CD14-positive monocyte (primary cell): Measurements from ENCODE around the gene CCDC112. TPM values are rescaled to one million over a fixed set of nuclear protein-coding genes. Genes with fewer than 3 reads are reported as not detected.

Experiments used
- DNase-seq, 3 donors: peaks; one replicate each; pipeline ENCODE4 v3.0.0-alpha.2; 2011 to 2022
- H2AFZ ChIP-seq: 2 replicates; pipeline ENCODE4 v1.6.0; 2012; ENCODE audit warnings: mild to moderate bottlenecking, low read depth, low read length, inconsistent platforms; ENCODE audit not compliant: insufficient read depth, poor library complexity, severe bottlenecking
- H3K27ac ChIP-seq, 2 donors: 1 replicate in 1 of 2; 2 replicates in 1 of 2; pipeline ENCODE4 v1.5.1; 2012 to 2013; ENCODE audit warnings: low read length in 2 of 2, control low read depth in 1 of 2, inconsistent platforms in 1 of 2, low read depth in 1 of 2, mild to moderate bottlenecking in 1 of 2
- H3K27me3 ChIP-seq, 2 donors: one replicate each; pipeline versions ENCODE4 v1.6.0 to v1.6.1; 2011 to 2013; ENCODE audit warnings: low read length in 2 of 2; ENCODE audit not compliant: control insufficient read depth in 2 of 2, insufficient read depth in 2 of 2
- H3K36me3 ChIP-seq, 2 donors: replicated peaks in 1 of 2; 1 replicate in 1 of 2; 2 replicates in 1 of 2; pipeline versions ENCODE4 v1.5.1 to v1.6.1; 2012 to 2013; ENCODE audit warnings: low read length in 2 of 2, control low read depth in 1 of 2, inconsistent platforms in 1 of 2, mild to moderate bottlenecking in 1 of 2; ENCODE audit not compliant: insufficient read depth in 2 of 2, control insufficient read depth in 1 of 2
- H3K4me1 ChIP-seq, 2 donors: 1 replicate in 1 of 2; 2 replicates in 1 of 2; pipeline versions ENCODE4 v1.5.1 to v1.6.1; 2012 to 2013; ENCODE audit warnings: low read length in 2 of 2, control low read depth in 1 of 2, inconsistent platforms in 1 of 2, mild to moderate bottlenecking in 1 of 2, moderate library complexity in 1 of 2; ENCODE audit not compliant: insufficient read depth in 2 of 2, control insufficient read depth in 1 of 2
- H3K4me2 ChIP-seq: replicated peaks from 2 replicates; pipeline ENCODE3; 2012; ENCODE audit warnings: low read length, moderate library complexity, mild to moderate bottlenecking; ENCODE audit not compliant: poor library complexity, severe bottlenecking; ENCODE audit errors: extremely low read depth
- H3K4me3 ChIP-seq, 3 experiments: fragments of 200-600 bp in 1 of 3; sonication (generic) in 1 of 3; replicated peaks in 1 of 3; 1 replicate in 2 of 3; 2 replicates in 1 of 3; pipeline ENCODE4 v1.5.1; 2011 to 2013; ENCODE audit warnings: low read length in 3 of 3, mild to moderate bottlenecking in 3 of 3, control low read depth in 2 of 3, low read depth in 2 of 3, inconsistent platforms in 1 of 3, moderate library complexity in 1 of 3
- H3K79me2 ChIP-seq: 2 replicates; pipeline ENCODE4 v1.6.0; 2012; ENCODE audit warnings: mild to moderate bottlenecking, control low read depth, inconsistent platforms, low read length, moderate library complexity; ENCODE audit not compliant: insufficient read depth
- H3K9ac ChIP-seq: 2 replicates; pipeline ENCODE4 v1.6.0; 2017; ENCODE audit warnings: low read length, mild to moderate bottlenecking; ENCODE audit not compliant: insufficient read depth, poor library complexity, severe bottlenecking
- H3K9me3 ChIP-seq, 2 donors: replicated peaks in 1 of 2; 1 replicate in 1 of 2; 2 replicates in 1 of 2; pipeline versions ENCODE4 v1.5.1 to v1.6.1; 2012 to 2013; ENCODE audit warnings: low read length in 2 of 2, control low read depth in 1 of 2; ENCODE audit not compliant: control insufficient read depth in 1 of 2, insufficient read depth in 1 of 2
- H4K20me1 ChIP-seq: 2 replicates; pipeline ENCODE4 v1.6.0; 2012; ENCODE audit warnings: mild to moderate bottlenecking, low read length, control low read depth, moderate library complexity; ENCODE audit not compliant: insufficient read depth
- H3K27ac Mint-ChIP-seq, 7 donors: one replicate each; pipeline ENCODE4 v1.8.0; 2020; ENCODE audit warnings: mild to moderate bottlenecking in 7 of 7, mixed read lengths in 7 of 7, moderate library complexity in 6 of 7, inconsistent platforms in 2 of 7
- H3K27me3 Mint-ChIP-seq, 3 donors: one replicate each; pipeline ENCODE4 v1.8.0; 2021 to 2022; ENCODE audit warnings: low read depth in 3 of 3, mild to moderate bottlenecking in 3 of 3, mixed read lengths in 3 of 3, moderate library complexity in 3 of 3, inconsistent platforms in 1 of 3
- H3K36me3 Mint-ChIP-seq, 2 donors: one replicate each; pipeline ENCODE4 v1.8.0; 2020; ENCODE audit warnings: mixed read lengths in 2 of 2, inconsistent platforms in 1 of 2, mild to moderate bottlenecking in 1 of 2
- H3K4me1 Mint-ChIP-seq: one replicate; pipeline ENCODE4 v1.8.0; 2020; ENCODE audit warnings: mild to moderate bottlenecking, mixed read lengths
- H3K4me3 Mint-ChIP-seq, 2 donors: one replicate each; pipeline ENCODE4 v1.8.0; 2020; ENCODE audit warnings: mild to moderate bottlenecking in 2 of 2, mixed read lengths in 2 of 2, moderate library complexity in 1 of 2
- H3K9me3 Mint-ChIP-seq, 7 donors: one replicate each; pipeline ENCODE4 v1.8.0; 2020 to 2022; ENCODE audit warnings: mixed read lengths in 7 of 7, mild to moderate bottlenecking in 6 of 7, moderate library complexity in 6 of 7, inconsistent platforms in 2 of 7
- CTCF ChIP-seq: fragments of 200-600 bp; IDR thresholded peaks from one replicate; pipeline ENCODE4 v1.8.0; 2022; ENCODE audit warnings: antibody characterized with exemption, mild to moderate bottlenecking
- WGBS: methylation state at CpG from one replicate; pipeline ENCODE4 v1.1.5; 2013; ENCODE audit warnings: missing lambda C conversion rate; ENCODE audit not compliant: insufficient coverage; 5-methylcytosine and 5-hydroxymethylcytosine counted together
- intact Hi-C, 2 donors: fragments of 100-400 bp; cut with micrococcal nuclease; formaldehyde crosslinking; loops; one replicate each; pipeline versions ENCODE4 v1.15.0 to v1.15.1; 2023
- polyA plus RNA-seq, 3 donors: library from polyadenylated mRNA; depleted of rRNA in 1 of 3; unstranded in 2 of 3; stranded (reverse) in 1 of 3; fragments of 300-500 nt in 2 of 3; fragments of >200 nt in 1 of 3; fragmentation: Illumina TruSeq in 2 of 3; gene quantifications; 1 replicate in 2 of 3; 2 replicates in 1 of 3; pipeline ENCODE4 v1.2.3, GENCODE V29; 2012 to 2021

The CCDC112 gene
- polyA plus RNA-seq, 3 donors, result 4.3 to 6.2 (median 5.9) TPM

DNA sequence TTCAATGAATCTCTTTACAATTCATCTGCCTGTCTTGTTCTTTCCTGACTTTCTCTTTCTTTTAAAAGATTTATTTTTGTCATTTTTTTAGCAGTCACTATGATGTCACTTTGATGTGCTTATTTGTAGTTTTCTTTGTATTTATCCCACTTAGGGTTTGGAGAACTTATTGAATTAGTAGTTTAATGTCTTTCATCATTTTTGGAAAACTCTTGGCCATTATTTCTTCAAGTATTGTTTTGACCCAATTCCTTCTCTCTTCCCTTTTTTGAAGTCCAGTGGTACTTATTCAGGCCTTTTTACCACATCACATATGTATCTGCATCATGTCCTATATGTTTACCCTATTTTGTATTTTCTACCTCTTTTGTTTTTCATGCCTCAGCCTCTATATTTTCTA is 48.9 kb upstream of the CCDC112 start:
- intact Hi-C loops, result no loop called here
- Histone ChIP-seq H4K20me1 (no peaks in the 10 kb centered on the region), H3K4me3 (no peak overlapping the region), H2AFZ (no peak overlapping the region), H3K4me1 (no peaks in the 10 kb centered on the region), H3K9ac (no peak overlapping the region), H3K9me3 (no peaks in the 10 kb centered on the region), H3K36me3 (no peaks in the 10 kb centered on the region), H3K4me2 (no peak overlapping the region), H3K79me2 (no peaks in the 10 kb centered on the region), H3K27ac (no peak overlapping the region), H3K27me3 (no peaks in the 10 kb centered on the region)
- no peak for DNase-seq
- no peak overlapping the region for H3K27ac Mint-ChIP-seq
- H3K9me3 Mint-ChIP-seq, result peaks cover 0 to 9% (median 3%) of the 10 kb centered on the region in 7 donors
- no peaks in the 10 kb centered on the region for H3K4me1 Mint-ChIP-seq
- H3K4me3 Mint-ChIP-seq, result no peak overlapping the region
- H3K36me3 Mint-ChIP-seq, result no peaks in the 10 kb centered on the region
- no peak for TF ChIP-seq CTCF
- peaks cover 1 to 5% (median 3%) of the 10 kb centered on the region in 3 donors for H3K27me3 Mint-ChIP-seq

DNA sequence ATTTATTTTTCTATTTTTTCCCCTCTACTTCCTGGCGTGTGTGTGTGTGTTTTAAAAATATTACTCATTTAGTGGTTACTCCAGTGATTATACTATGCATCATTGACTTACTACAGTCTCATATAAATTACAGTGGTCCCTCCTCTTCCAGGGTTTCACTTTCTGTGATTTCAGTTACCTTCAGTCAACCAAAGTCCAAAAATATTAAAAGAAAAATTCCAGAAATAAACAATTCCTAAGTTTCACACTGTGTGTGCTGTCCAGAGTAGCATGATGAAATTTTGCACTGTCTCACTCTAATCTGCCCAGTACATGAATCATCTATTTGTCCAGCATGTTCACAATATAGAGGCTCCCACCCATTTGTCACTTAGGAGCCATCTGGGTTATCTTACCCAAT is 47.4 kb upstream of the CCDC112 start:
- H3K27me3 Mint-ChIP-seq, result peaks cover 3 to 6% (median 5%) of the 10 kb centered on the region in 3 donors
- peaks cover 0 to 9% (median 3%) of the 10 kb centered on the region in 7 donors for H3K9me3 Mint-ChIP-seq
- H3K36me3 Mint-ChIP-seq, result no peaks in the 10 kb centered on the region
- no CpG with 5 or more reads among the region's 1 CpG for WGBS
- no peaks in the 10 kb centered on the region for H3K9me3 ChIP-seq
- H3K27ac ChIP-seq, result no peak overlapping the region
- intact Hi-C loops, result no loop called here
- H3K27me3 ChIP-seq, result no peaks in the 10 kb centered on the region
- no peak for TF ChIP-seq CTCF
- H3K79me2 ChIP-seq, result no peaks in the 10 kb centered on the region
- H3K4me2 ChIP-seq, result no peak overlapping the region
- H3K36me3 ChIP-seq, result no peaks in the 10 kb centered on the region
- no peak overlapping the region for H3K27ac Mint-ChIP-seq
- H2AFZ ChIP-seq, result no peak overlapping the region
- H3K9ac ChIP-seq, result no peak overlapping the region
- H3K4me1 Mint-ChIP-seq, result no peaks in the 10 kb centered on the region
- H3K4me3 Mint-ChIP-seq, result no peak overlapping the region
- no peak for DNase-seq
- no peak overlapping the region for H3K4me3 ChIP-seq
- H3K4me1 ChIP-seq, result no peaks in the 10 kb centered on the region
- H4K20me1 ChIP-seq, result no peaks in the 10 kb centered on the region
